Stimulated activated CD4-positive, alpha-beta T cell treated with anti-CD3 and anti-CD28 coated beads, Interleukin-2, amount 100 ng/mL, for 24 hours (primary cell): Measurements from ENCODE around the gene ADAMTS6.

Source experiments
- DNase-seq, 2 donors: peaks; one replicate each; pipeline ENCODE4 v3.0.0-alpha.2; 2020

ADAMTS6 gene

GRCh38 chr5:65101632-65102100 is 380.1 kb downstream of the ADAMTS6 start:
- DNase-seq, result no peak

GRCh38 chr5:65100911-65101631 is 380.6 kb downstream of the ADAMTS6 start:
- DNase-seq, result peak; percentile 30 to 33
